ENCODE results near the gene UQCC2.

UQCC2 gene

GRCh38 chr6:33707771-33708170 is 3.7 kb downstream of the UQCC2 start:
- no peak for DNase-seq (ENCODE audit: low read depth in 2 of 2)

DNA sequence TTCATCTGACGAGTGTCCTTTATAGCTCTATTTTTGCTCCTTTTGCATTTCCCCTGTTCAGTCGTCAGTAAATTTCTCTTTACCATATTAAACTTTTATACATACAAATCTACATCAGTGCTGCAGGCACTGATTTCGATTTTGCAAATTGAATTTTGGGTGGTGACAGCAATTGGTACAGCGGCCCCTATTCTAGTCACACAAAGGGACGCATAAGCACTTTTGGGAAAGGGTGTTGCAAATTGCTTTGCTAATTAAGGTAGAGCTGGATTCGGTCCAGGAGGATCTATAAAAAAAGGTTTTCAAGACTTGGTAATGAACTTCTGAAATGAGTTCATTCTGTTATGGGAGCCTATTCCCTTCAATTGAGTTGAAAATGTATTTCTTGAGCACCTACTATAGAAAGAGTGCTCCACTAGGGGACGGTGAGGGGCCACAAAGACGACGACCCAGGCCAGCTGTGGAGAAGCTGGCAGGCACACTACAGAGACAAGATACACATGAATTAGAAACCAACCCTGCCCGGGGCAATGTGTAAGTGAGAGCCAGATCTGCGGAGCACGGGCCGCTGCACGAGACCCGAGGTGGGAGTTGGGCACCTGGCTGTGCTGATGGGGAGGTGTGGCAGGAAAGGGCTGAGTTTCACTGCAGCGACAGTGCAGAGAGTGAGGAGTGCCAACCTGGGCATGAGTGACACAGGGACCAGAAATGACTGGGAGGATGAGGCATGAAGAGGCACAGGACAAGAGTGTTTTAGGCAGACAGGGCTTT is 5.4 kb downstream of the UQCC2 start:
- DNase-seq (ENCODE audit: low read depth in 2 of 2), result no peak

DNA sequence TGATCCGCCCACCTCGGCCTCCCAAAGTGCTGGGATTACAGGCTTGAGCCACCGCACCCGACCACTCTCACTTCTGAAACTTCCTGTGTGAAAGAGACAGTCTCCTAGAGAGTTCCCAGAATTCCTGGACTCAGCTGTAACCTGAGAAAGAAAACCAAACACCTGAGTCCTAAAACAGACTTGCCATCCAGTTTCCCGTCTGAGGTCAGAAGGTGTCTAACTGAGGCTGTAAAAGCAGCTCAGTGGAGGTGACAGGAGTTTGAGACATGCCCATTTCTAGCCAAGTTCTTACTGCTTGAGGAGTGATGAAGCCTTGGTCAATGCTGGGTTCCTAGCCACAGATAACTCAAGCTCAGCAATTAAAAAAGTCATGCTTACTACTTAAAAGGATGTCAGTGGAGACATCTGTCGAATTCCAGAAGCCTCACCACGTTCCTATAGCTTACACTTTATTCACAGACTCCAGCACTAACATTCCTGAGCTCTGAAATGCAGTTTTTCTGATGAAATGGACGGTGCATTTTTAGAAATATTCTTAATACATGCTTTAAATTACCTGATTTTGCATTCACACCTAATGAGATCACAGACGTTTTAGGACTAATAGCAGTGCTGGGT is 6.1 kb downstream of the UQCC2 start:
- DNase-seq (ENCODE audit: low read depth in 2 of 2), result no peak

- DNase-seq (ENCODE audit: low read depth in 2 of 2), result no peak
These were observed 7.1 kb downstream of the UQCC2 start for GRCh38 chr6:33704215-33705066.

GRCh38 chr6:33702345-33702977 is 9.0 kb downstream of the UQCC2 start:
- DNase-seq (ENCODE audit: low read depth in 2 of 2), result no peak

DNA sequence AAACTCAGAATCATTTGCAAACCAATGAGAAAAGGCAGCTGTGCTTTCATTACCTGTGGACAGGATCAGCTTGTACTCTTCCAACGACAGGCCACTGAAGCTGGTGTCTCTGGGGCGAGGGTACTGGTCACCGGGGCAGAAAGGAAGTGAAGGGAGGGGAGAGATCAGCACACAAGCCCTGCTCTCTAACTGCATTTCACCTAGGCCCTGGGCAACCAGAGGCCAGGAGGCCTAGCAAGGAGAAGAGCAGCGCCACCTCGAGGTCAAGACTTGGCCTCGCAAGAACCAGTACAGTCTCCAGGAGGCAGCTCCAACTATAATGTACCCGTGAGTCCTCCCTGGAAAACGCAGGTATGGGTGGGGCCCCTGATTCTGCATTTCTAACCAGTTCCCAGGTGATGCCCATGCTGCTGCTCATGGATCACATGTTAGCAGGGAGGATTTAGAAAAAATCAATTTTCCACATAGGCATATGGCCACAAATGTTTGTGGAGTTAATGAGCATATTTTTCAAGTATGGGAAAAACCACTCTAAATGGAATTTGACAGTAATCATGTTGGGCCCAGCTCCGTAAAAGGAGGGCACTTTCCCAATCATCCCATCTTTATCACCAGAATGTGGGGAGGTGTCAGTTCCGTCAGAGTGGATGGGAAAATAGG is 11.0 kb downstream of the UQCC2 start:
- peak; percentile 48 to 78 for DNase-seq (ENCODE audit: low read depth in 2 of 2)

GRCh38 chr6:33699739-33700138 is 11.8 kb downstream of the UQCC2 start:
- no peak for DNase-seq (ENCODE audit: low read depth in 2 of 2)

DNA sequence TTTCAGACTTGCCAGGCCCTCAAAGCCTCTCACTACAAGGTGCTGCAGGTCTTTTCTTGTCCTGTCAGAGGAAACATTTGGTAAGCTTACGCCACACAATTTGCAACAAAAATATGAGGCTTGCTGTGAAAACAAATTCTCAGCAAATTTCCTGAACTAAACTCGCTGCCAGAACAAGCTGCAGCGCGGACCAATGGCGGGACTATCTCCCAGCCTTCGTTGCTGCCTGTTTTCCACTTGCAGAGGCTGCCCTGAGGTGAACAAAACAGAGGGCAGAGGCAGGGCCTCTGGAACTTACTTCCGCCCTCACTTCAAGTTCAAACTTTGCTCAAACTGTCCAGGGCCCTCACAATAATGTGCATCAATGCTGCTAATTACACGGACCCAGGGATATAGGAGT is 12.4 kb downstream of the UQCC2 start:
- no peak for DNase-seq (ENCODE audit: low read depth in 2 of 2)

GRCh38 chr6:33698494-33698893 is 13.0 kb downstream of the UQCC2 start:
- DNase-seq (ENCODE audit: low read depth in 2 of 2), result no peak

GRCh38 chr6:33697845-33698244 is 13.7 kb downstream of the UQCC2 start:
- no peak for DNase-seq (ENCODE audit: low read depth in 2 of 2)

DNA sequence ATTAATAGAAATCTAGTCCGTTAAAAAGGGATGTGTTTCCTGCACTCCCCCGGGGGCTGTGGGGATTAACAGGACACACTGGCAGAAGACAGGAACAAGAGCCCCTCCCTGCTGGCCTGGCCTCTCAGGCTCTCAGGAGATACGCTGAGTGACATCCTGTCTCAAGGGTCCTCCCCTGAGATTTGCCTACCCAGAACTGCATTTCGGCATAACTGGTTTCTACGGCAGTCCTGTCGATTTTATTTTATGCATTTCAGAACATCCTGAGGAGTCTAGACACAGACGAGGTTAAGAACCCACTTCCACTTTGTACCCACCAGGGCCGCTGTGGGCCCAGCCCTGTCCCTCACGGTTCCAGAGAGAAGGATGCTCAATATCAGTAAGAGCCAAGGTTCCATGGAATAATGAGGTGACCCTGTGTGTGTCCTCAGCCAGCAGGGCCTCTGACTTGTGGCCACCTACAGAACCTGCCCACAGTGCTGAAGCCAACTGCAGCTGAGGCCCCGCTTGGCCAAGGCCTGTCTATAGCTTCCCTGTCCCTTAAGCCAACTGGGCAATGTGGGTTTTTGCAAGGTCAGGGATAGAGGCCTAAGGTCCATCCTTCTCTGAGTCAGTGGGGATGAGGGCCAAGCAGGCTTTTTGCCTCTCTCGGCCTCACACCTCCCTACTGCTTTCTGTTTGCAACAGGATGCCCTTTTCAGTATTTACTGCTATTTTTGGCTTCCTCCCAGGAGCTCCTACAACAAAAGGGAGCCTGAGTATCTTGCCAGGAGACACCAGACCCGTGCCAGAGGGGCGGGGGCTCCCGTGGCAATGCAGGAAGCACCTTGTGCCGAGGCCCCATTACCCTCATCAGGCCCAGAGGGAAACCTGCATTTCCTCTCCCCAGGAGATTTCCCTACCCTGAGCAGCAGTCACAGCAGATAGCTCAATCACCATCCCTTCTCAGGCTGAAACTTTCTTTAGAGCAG is 14.7 kb downstream of the UQCC2 start:
- DNase-seq (ENCODE audit: low read depth in 2 of 2), result no peak

- DNase-seq (ENCODE audit: low read depth in 2 of 2), result no peak
These were observed 15.4 kb downstream of the UQCC2 start for GRCh38 chr6:33696076-33696475.

DNA sequence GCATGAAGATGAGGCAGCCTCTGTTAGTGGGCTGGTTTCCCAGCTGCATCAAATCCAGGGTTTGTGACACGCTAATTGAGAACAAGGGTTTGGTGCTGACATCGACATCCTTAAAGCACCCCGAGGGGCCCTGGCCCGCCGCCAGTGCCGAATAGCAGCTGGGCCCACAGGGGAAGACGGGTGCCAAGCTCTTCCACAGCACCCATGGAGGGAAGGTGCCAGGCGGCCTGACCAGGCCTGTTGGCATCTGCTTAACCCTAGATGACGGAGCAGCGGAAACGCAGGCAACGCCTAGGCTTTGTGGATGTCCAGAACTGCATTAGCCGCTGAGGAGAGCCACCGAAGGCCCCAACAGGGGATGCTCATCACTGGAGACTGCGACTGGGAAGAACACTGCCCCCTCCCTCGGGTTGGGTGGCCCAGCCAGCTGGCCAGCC is 16.0 kb downstream of the UQCC2 start:
- no peak for DNase-seq (ENCODE audit: low read depth in 2 of 2)

DNA sequence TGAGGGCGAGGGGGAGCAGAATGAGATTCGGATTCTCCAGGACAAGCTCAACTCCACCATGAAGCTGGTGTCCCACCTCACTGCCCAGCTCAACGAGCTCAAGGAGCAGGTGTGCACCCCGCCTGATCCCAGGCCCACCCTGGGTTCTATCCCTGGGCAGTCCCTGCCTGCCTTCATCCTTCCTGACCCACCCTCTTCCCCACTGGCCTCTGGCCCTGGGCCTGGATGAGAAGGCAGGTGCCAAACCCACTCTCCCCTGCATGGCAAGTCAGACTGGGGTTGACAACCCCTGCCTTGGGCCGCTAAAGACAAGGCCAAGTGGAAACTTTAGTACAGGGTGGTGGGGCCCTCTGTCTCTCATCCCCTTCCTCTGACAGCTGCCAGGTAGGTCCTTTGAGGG is 16.5 kb downstream of the UQCC2 start:
- no peak for DNase-seq (ENCODE audit: low read depth in 2 of 2)

DNA sequence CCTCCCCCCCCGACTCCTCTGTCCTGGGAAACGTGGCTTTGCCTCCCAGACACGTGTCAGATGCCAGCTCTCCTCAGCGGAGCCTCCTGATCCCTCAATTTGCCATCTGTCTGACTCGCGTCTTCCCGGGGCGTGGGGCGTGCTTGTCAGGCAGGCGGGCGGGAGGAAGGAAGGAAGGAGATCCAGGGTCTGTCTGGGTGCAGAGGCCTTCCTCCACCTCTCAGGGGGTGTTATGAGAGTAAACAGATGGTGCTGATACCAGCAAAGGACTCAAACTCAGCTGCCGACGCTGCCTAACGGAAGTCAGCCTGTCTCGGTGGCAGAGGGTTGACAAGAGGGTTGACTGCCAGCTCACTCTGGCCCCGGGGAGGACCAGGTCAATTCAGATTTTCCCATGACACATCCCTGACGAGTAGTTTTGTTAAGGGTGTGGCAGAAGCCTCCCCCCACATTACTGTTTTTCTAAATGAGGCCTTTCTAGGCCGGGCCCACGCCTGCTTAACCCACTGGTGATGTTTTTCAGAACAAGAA is 17.0 kb downstream of the UQCC2 start:
- peak; percentile 68 to 71 for DNase-seq (ENCODE audit: low read depth in 2 of 2)

- DNase-seq (ENCODE audit: low read depth in 2 of 2), result no peak
These were observed 18.1 kb downstream of the UQCC2 start for GRCh38 chr6:33693186-33694105.

DNA sequence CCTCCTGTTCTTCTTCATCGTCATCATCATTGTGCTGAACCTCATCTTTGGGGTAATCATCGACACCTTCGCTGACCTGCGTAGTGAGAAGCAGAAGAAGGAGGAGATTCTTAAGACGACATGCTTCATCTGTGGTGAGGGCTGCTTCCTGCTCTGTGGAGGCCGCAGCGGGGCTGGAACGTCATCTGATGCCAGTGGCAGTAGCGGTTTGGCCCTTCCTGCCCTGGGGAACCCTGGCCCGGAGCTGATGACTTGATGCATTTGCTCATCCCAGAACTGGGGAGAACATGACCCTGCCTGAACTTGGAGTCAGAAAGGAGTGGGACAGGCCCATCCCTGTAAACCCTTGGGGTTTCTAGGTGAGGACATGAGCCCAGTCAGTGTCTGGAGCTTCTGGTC is 18.7 kb downstream of the UQCC2 start:
- peak; percentile 46 to 62 for DNase-seq (ENCODE audit: low read depth in 2 of 2)

- no peak for DNase-seq (ENCODE audit: low read depth in 2 of 2)
These were observed 19.3 kb downstream of the UQCC2 start for GRCh38 chr6:33692078-33692759.
